B cell (primary cell): Measurements from ENCODE around the gene PI4KA. TPM values are rescaled to one million over a fixed set of nuclear protein-coding genes. Genes with fewer than 3 reads are reported as not detected.

ENCODE experiments used
- ATAC-seq: fragments of 200-7000 bp; cut with Tn5 transposase; one replicate; pipeline ENCODE4 v1.10.0; 2021; ENCODE audit warnings: low read depth, mild to moderate bottlenecking, moderate number of reproducible peaks, moderate library complexity
- CTCF ChIA-PET: fragments of 350-600 bp; sonication (Branson Sonifier 250); formaldehyde crosslinking; loops from one replicate; lab custom pipeline; 2021; ENCODE audit warnings: antibody characterized with exemption, inconsistent platforms; lab: Charles Lee
- POLR2A ChIA-PET: fragments of 350-600 bp; sonication (Branson Sonifier 250); formaldehyde crosslinking; loops from one replicate; lab custom pipeline; 2021; ENCODE audit warnings: antibody characterized with exemption; lab: Charles Lee
- DNase-seq: peaks from one replicate; pipeline ENCODE4 v3.0.0; 2013
- H2AFZ ChIP-seq: 2 replicates; pipeline ENCODE4 v1.6.1; 2012; ENCODE audit warnings: mild to moderate bottlenecking, low read depth, low read length; ENCODE audit not compliant: insufficient read depth, poor library complexity, severe bottlenecking
- H3K27ac ChIP-seq, 2 donors: 1 replicate in 1 of 2; 2 replicates in 1 of 2; pipeline ENCODE4 v1.5.1; 2012 to 2013; ENCODE audit warnings: low read length in 2 of 2, mild to moderate bottlenecking in 2 of 2, moderate library complexity in 1 of 2
- H3K27me3 ChIP-seq, 4 experiments: fragments of 200-600 bp in 1 of 4; sonication (generic) in 1 of 4; replicated peaks in 1 of 4; 1 replicate in 2 of 4; 2 replicates in 2 of 4; pipeline versions ENCODE4 v1.6.1 to v1.7.0; 2013 to 2016; ENCODE audit warnings: low read length in 3 of 4, mild to moderate bottlenecking in 2 of 4, mixed read lengths in 1 of 4, moderate library complexity in 1 of 4; ENCODE audit not compliant: insufficient read depth in 4 of 4, control insufficient read depth in 3 of 4; ENCODE audit errors: control extremely low read depth in 1 of 4
- H3K36me3 ChIP-seq, 2 experiments: replicated peaks in 1 of 2; 1 replicate in 1 of 2; 2 replicates in 1 of 2; pipeline versions ENCODE4 v1.6.1 to v1.7.1; 2013; ENCODE audit warnings: low read length in 1 of 2; ENCODE audit not compliant: insufficient read depth in 2 of 2, control insufficient read depth in 1 of 2; ENCODE audit errors: control extremely low read depth in 1 of 2, extremely low read depth in 1 of 2
- H3K4me1 ChIP-seq, 2 donors: fragments of 200-600 bp in 1 of 2; sonication (generic) in 1 of 2; 1 replicate in 1 of 2; 2 replicates in 1 of 2; pipeline versions ENCODE4 v1.5.1 to v1.6.1; 2013 to 2017; ENCODE audit warnings: low read length in 2 of 2; ENCODE audit not compliant: control insufficient read depth in 2 of 2, insufficient read depth in 2 of 2
- H3K4me2 ChIP-seq: replicated peaks from 2 replicates; pipeline ENCODE3; 2012; ENCODE audit warnings: mild to moderate bottlenecking, low read depth, low read length; ENCODE audit not compliant: poor library complexity, severe bottlenecking
- H3K4me3 ChIP-seq, 5 experiments: fragments of 200-600 bp in 1 of 5; sonication (generic) in 1 of 5; 1 replicate in 3 of 5; 2 replicates in 2 of 5; pipeline versions ENCODE4 v1.5.1 to v1.7.0; 2011 to 2016; ENCODE audit warnings: low read length in 4 of 5, mild to moderate bottlenecking in 4 of 5, low read depth in 2 of 5, control low read depth in 1 of 5, moderate library complexity in 1 of 5; ENCODE audit not compliant: insufficient read depth in 1 of 5; ENCODE audit errors: control extremely low read depth in 1 of 5, extremely low read depth in 1 of 5
- H3K79me2 ChIP-seq: fragments of 200-600 bp; sonication (generic); one replicate; pipeline ENCODE4 v1.6.0; 2016; ENCODE audit warnings: low read length; ENCODE audit not compliant: control insufficient read depth, insufficient read depth
- H3K9ac ChIP-seq: fragments of 200-600 bp; sonication (generic); 2 replicates; pipeline ENCODE4 v1.6.1; 2017; ENCODE audit warnings: mild to moderate bottlenecking, low read length, moderate library complexity
- H3K9me3 ChIP-seq, 3 donors: one replicate each; pipeline versions ENCODE4 v1.6.1 to v1.7.1; 2013; ENCODE audit warnings: low read length in 2 of 3; ENCODE audit not compliant: control insufficient read depth in 2 of 3, insufficient read depth in 1 of 3; ENCODE audit errors: control extremely low read depth in 1 of 3
- H4K20me1 ChIP-seq: 2 replicates; pipeline ENCODE4 v1.6.0; 2012; ENCODE audit warnings: mild to moderate bottlenecking, low read length; ENCODE audit not compliant: insufficient read depth, control insufficient read depth, poor library complexity, severe bottlenecking
- H3K27ac Mint-ChIP-seq: one replicate; pipeline ENCODE4 v1.8.0; 2021; ENCODE audit warnings: mixed read lengths
- H3K27me3 Mint-ChIP-seq: one replicate; pipeline ENCODE4 v1.8.0; 2021; ENCODE audit warnings: mixed read lengths
- H3K4me1 Mint-ChIP-seq: one replicate; pipeline ENCODE4 v1.8.0; 2021; ENCODE audit warnings: mixed read lengths
- H3K4me3 Mint-ChIP-seq: one replicate; pipeline ENCODE4 v1.8.0; 2021; ENCODE audit warnings: mixed read lengths
- H3K9me3 Mint-ChIP-seq: one replicate; pipeline ENCODE4 v1.8.0; 2022; ENCODE audit warnings: mixed read lengths; ENCODE audit not compliant: insufficient read depth
- CTCF ChIP-seq: fragments of 200-600 bp; IDR thresholded peaks from one replicate; pipeline ENCODE4 v1.8.0; 2022; ENCODE audit warnings: antibody characterized with exemption, mild to moderate bottlenecking
- EZH2 ChIP-seq: IDR thresholded peaks from 2 replicates; pipeline ENCODE4 v1.6.1; 2012; ENCODE audit warnings: borderline replicate concordance, low read depth, mild to moderate bottlenecking, moderate library complexity, low read length; ENCODE audit not compliant: insufficient read depth, poor library complexity, severe bottlenecking
- WGBS: methylation state at CpG from one replicate; pipeline ENCODE4 v1.1.5; 2013; ENCODE audit warnings: missing lambda C conversion rate; ENCODE audit not compliant: insufficient coverage; 5-methylcytosine and 5-hydroxymethylcytosine counted together
- intact Hi-C: fragments of 100-400 bp; cut with micrococcal nuclease; formaldehyde crosslinking; loops from one replicate; pipeline ENCODE4 v1.10.0; 2022
- polyA plus RNA-seq: library from polyadenylated mRNA; depleted of rRNA; stranded (reverse); fragments of >200 nt; gene quantifications from 2 replicates; pipeline ENCODE4 v1.2.3, GENCODE V29; 2012
- total RNA-seq, 2 donors: library from RNA; stranded (reverse); fragments of 120-200 nt in 1 of 2; gene quantifications; 1 replicate in 1 of 2; 2 replicates in 1 of 2; pipeline versions ENCODE4 v1.2.3 to v1.2.4, GENCODE V29; 2013 to 2022

Gene PI4KA
- total and polyA plus RNA-seq, 2 donors (not counting 1 experiment from before 2014, with no cell fraction given) = 85.9 to 156 TPM

- CTCF ChIA-PET = no interaction called here
- peaks cover 2% of the 10 kb centered on the region for H3K9me3 Mint-ChIP-seq
- no peaks in the 10 kb centered on the region for H3K4me1 Mint-ChIP-seq
- ATAC-seq = no peak
- peaks cover 0 to 15% (median 3%) of the 10 kb centered on the region in 4 experiments for H3K27me3 ChIP-seq
- H3K4me2 ChIP-seq = no peak overlapping the region
- intact Hi-C loops = no loop called here
- H3K27ac Mint-ChIP-seq = no peak overlapping the region
- no peak for DNase-seq
- H4K20me1 ChIP-seq = no peaks in the 10 kb centered on the region
- no peaks in the 10 kb centered on the region for H3K79me2 ChIP-seq
- no peak overlapping the region for H3K9ac ChIP-seq
- no CpG with 5 or more reads among the region's 1 CpG for WGBS
- H3K9me3 ChIP-seq = peaks cover 1 to 15% (median 6%) of the 10 kb centered on the region in 3 donors
- POLR2A ChIA-PET = no interaction called here
- H3K27ac ChIP-seq = no peak overlapping the region
- no peak overlapping the region for H3K4me3 ChIP-seq
- no peak overlapping the region for H2AFZ ChIP-seq
- H3K36me3 ChIP-seq = no peaks in the 10 kb centered on the region
- peaks cover 21% of the 10 kb centered on the region for H3K27me3 Mint-ChIP-seq
- H3K4me1 ChIP-seq = no peaks in the 10 kb centered on the region
- TF ChIP-seq CTCF (no peak), EZH2 (no peak)
- H3K4me3 Mint-ChIP-seq = no peak overlapping the region
Observed at GRCh38 chr22:20666560-20666959, 192.1 kb downstream of the PI4KA start.

GRCh38 chr22:20664594-20664959 lies 194.0 kb downstream of the PI4KA start:
- Histone ChIP-seq H3K9ac (no peak overlapping the region), H3K9me3 (peaks cover 1 to 15% (median 6%) of the 10 kb centered on the region in 3 donors), H3K27ac (no peak overlapping the region), H3K27me3 (peaks cover 0 to 11% (median 1%) of the 10 kb centered on the region in 4 experiments), H3K4me1 (no peaks in the 10 kb centered on the region), H3K4me2 (no peak overlapping the region), H3K4me3 (no peak overlapping the region), H3K36me3 (no peaks in the 10 kb centered on the region), H3K79me2 (no peaks in the 10 kb centered on the region), H4K20me1 (no peaks in the 10 kb centered on the region), H2AFZ (no peak overlapping the region)
- intact Hi-C loops = no loop called here
- Mint-ChIP-seq H3K9me3 (peaks cover 2% of the 10 kb centered on the region), H3K27ac (no peak overlapping the region), H3K4me1 (no peaks in the 10 kb centered on the region), H3K4me3 (no peak overlapping the region), H3K27me3 (peaks cover 21% of the 10 kb centered on the region)
- ChIA-PET CTCF (no interaction called here), POLR2A (no interaction called here)
- TF ChIP-seq CTCF (no peak), EZH2 (no peak)
- whole genome bisulfite sequencing = 100% methylated on average over 1 of the region's 1 CpG
- DNase-seq (no peak), ATAC-seq (no peak)
